Colonic mucosa (tissue), 4 donors: ENCODE measurements around the gene AGAP1. TPM values are rescaled to one million over a fixed set of nuclear protein-coding genes. Genes with fewer than 3 reads are reported as not detected.

Experiments
- DNase-seq: peaks from one replicate; pipeline ENCODE4 v3.0.0-alpha.2; 2020
- H3K27ac ChIP-seq: fragments of 200-600 bp; one replicate; pipeline ENCODE4 v1.8.0; 2021
- H3K27me3 ChIP-seq: fragments of 200-600 bp; one replicate; pipeline ENCODE4 v1.8.0; 2021
- H3K36me3 ChIP-seq: fragments of 200-600 bp; one replicate; pipeline ENCODE4 v1.8.0; 2021
- H3K4me1 ChIP-seq: fragments of 200-600 bp; one replicate; pipeline ENCODE4 v1.8.0; 2021; ENCODE audit warnings: mild to moderate bottlenecking
- H3K4me3 ChIP-seq: fragments of 200-600 bp; one replicate; pipeline ENCODE4 v1.8.0; 2021
- H3K9ac ChIP-seq, 2 donors: one replicate each; pipeline ENCODE4 v1.7.0; 2013; ENCODE audit warnings: control low read depth in 2 of 2, low read depth in 2 of 2, low read length in 2 of 2
- H3K9me3 ChIP-seq: fragments of 200-600 bp; one replicate; pipeline ENCODE4 v1.8.0; 2021
- CTCF ChIP-seq: fragments of 200-600 bp; IDR thresholded peaks from one replicate; pipeline ENCODE4 v1.8.0; 2022; ENCODE audit warnings: antibody characterized with exemption, mild to moderate bottlenecking
- intact Hi-C: fragments of 100-400 bp; cut with DNase I; formaldehyde crosslinking; loops from one replicate; pipeline ENCODE4 v1.14.1; 2022
- total RNA-seq, 2 donors: library from RNA; stranded (reverse); fragmentation: NEBNext Ultra II Directional in 1 of 2; extraction: Animal tissue kit (Norgen Biotek cat#: 25700) in 1 of 2; gene quantifications; one replicate each; pipeline ENCODE4 v1.2.1, GENCODE V29; 2021
- donor health status: healthy.
- donor health status: DM: no; HTN: no; CAD: no.
- donor health status: DM: no; HTN: no; CAD: no.

AGAP1 gene
- total RNA-seq, 2 donors from 2014 or later = 62.1 to 62.9 TPM

- Histone ChIP-seq H3K9ac (no peak overlapping the region), H3K27ac (no peak overlapping the region), H3K27me3 (no peaks in the 10 kb centered on the region), H3K4me1 (no peaks in the 10 kb centered on the region), H3K9me3 (no peaks in the 10 kb centered on the region), H3K4me3 (no peak overlapping the region), H3K36me3 (no peaks in the 10 kb centered on the region)
- no peak for DNase-seq
- intact Hi-C loops = no loop called here
- TF ChIP-seq CTCF = no peak
Observed at GRCh38 chr2:235527806-235528469, 34.1 kb downstream of the AGAP1 start.

- DNase-seq = no peak
- no peaks in the 10 kb centered on the region for H3K4me1 ChIP-seq
- H3K27me3 ChIP-seq = no peaks in the 10 kb centered on the region
- no peaks in the 10 kb centered on the region for H3K9me3 ChIP-seq
- no peak overlapping the region for H3K9ac ChIP-seq
- no peak for TF ChIP-seq CTCF
- H3K4me3 ChIP-seq = no peak overlapping the region
- no peak overlapping the region for H3K27ac ChIP-seq
- intact Hi-C loops = no loop called here
- H3K36me3 ChIP-seq = no peaks in the 10 kb centered on the region
Observed at GRCh38 chr2:235529621-235530020, 35.8 kb downstream of the AGAP1 start.

- no peaks in the 10 kb centered on the region for H3K4me1 ChIP-seq
- H3K27me3 ChIP-seq = no peaks in the 10 kb centered on the region
- H3K9ac ChIP-seq = no peak overlapping the region
- H3K36me3 ChIP-seq = no peaks in the 10 kb centered on the region
- TF ChIP-seq CTCF = no peak
- no peaks in the 10 kb centered on the region for H3K9me3 ChIP-seq
- intact Hi-C loops = no loop called here
- DNase-seq = no peak
- H3K4me3 ChIP-seq = no peak overlapping the region
- no peak overlapping the region for H3K27ac ChIP-seq
Observed at GRCh38 chr2:235530735-235531134, 36.9 kb downstream of the AGAP1 start.

GRCh38 chr2:235532307-235532706 is 38.5 kb downstream of the AGAP1 start:
- intact Hi-C loops = no loop called here
- no peak for DNase-seq
- no peaks in the 10 kb centered on the region for H3K9me3 ChIP-seq
- H3K4me3 ChIP-seq = no peak overlapping the region
- H3K9ac ChIP-seq = no peak overlapping the region
- H3K4me1 ChIP-seq = no peaks in the 10 kb centered on the region
- H3K27ac ChIP-seq = no peak overlapping the region
- no peak for TF ChIP-seq CTCF
- H3K36me3 ChIP-seq = no peaks in the 10 kb centered on the region
- no peaks in the 10 kb centered on the region for H3K27me3 ChIP-seq

- Histone ChIP-seq H3K9ac (no peak overlapping the region), H3K27me3 (no peaks in the 10 kb centered on the region), H3K9me3 (no peaks in the 10 kb centered on the region), H3K4me3 (no peak overlapping the region), H3K4me1 (no peaks in the 10 kb centered on the region), H3K27ac (no peak overlapping the region), H3K36me3 (no peaks in the 10 kb centered on the region)
- intact Hi-C loops = no loop called here
- no peak for DNase-seq
- TF ChIP-seq CTCF = no peak
Observed at GRCh38 chr2:235533198-235533597, 39.4 kb downstream of the AGAP1 start.
